Tibial nerve (tissue), 3 donors: ENCODE results near the gene TMEM156.

Source experiments
- POLR2A ChIP-seq, 2 donors: fragments of 450-650 bp; IDR thresholded peaks; one replicate each; pipeline ENCODE4 v1.6.1; 2017; ENCODE audit warnings: antibody characterized with exemption in 2 of 2, mild to moderate bottlenecking in 2 of 2, moderate library complexity in 2 of 2
- TF ChIP-seq, protein P1 (sequence below), 5 experiments: fragments of 200-600 bp in 3 of 5; fragments of 450-650 bp in 2 of 5; sonication (generic) in 3 of 5; IDR thresholded peaks; one replicate each; pipeline ENCODE4 v1.5.1; 2016 to 2019; ENCODE audit warnings: antibody characterized with exemption in 5 of 5, mild to moderate bottlenecking in 3 of 5, moderate library complexity in 2 of 5

DNA sequence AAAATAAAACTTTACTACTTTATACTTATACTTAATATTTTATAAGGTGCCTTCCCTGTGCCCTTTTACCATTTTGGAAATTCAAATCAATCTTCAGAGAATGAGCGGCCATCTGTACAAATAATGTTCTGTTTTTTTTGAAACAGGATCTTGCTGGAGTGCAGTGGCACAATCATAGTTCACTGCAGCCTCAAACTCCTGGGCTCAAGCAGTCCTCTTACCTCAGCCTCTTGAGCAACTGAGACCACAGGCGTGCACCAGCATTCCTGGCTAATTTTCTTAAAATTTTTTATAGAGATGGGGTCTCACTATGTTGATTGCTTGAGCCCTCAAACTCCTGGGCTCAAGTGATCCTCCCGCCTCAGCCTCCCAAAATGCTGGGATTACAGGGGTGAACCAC is 111.1 kb downstream of the TMEM156 start:
- TF ChIP-seq POLR2A (IDR thresholded peaks at IDR 0.05), result no peak
- TF ChIP-seq, protein P1, sequence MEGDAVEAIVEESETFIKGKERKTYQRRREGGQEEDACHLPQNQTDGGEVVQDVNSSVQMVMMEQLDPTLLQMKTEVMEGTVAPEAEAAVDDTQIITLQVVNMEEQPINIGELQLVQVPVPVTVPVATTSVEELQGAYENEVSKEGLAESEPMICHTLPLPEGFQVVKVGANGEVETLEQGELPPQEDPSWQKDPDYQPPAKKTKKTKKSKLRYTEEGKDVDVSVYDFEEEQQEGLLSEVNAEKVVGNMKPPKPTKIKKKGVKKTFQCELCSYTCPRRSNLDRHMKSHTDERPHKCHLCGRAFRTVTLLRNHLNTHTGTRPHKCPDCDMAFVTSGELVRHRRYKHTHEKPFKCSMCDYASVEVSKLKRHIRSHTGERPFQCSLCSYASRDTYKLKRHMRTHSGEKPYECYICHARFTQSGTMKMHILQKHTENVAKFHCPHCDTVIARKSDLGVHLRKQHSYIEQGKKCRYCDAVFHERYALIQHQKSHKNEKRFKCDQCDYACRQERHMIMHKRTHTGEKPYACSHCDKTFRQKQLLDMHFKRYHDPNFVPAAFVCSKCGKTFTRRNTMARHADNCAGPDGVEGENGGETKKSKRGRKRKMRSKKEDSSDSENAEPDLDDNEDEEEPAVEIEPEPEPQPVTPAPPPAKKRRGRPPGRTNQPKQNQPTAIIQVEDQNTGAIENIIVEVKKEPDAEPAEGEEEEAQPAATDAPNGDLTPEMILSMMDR (IDR thresholded peaks at IDR 0.05), result no peak
